NCI-H2196 treated with DMSO at 0.1 percent for 48 hours (cell line): ENCODE results near the gene SARS1.

ENCODE experiments used
- DNase-seq: peaks from one replicate; lab custom pipeline; 2025; ENCODE audit not compliant: unreplicated experiment; lab: John Stamatoyannopoulos, UW

SARS1 gene

DNA sequence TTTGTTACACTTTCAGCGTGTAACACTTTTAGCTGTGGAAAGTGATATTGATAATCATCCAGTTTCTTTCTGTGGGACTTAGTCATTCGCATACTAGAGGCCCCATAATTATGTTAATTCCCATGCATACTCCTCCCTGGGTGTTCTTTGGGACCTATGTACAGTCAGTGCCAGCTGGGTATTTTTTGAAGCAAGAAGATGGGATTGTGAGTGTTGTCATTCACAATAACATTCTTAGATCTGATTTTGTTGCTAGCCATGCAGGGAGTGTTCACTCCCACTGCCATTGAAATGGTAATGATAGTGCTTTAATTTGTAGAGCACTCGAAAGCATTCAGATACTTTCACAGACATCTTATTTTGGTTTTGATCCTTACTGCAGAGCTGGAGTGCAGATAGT lies 11.6 kb downstream of the SARS1 start:
- no peak for DNase-seq

DNA sequence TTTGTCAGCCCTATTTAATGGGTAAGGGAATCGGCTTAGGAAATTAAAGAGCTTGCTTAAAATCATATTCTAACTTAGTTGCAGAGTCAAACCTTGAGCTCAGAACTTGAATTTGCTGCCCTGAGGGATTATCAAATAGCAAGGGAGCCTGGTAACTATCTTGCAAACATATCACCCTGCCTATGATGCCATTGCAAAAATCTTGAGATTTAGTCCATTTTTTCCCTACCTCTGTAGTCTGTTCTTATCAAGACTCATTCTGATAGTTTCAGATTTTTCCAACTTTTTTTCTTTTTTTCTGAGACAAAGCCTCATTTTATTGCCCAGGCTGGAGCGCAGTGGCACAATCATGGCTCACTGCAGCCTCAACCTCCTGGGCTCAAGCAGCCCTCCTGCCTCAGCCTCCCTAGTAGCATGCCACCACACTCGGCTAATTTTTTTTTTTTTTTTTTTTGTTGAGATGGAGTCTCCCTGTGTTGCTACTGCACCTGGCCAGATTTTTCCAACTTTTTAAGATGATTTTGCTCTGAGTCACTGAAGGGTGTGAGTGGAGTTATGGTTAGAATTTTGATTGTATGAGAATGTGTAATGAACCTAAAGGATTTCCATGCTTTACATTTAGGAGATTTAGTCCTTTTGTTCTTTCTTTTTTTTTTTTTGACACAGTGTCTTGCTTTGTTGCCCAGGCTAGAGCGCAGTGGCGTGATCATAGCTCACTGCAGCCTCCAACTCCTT lies 12.2 kb downstream of the SARS1 start:
- no peak for DNase-seq

DNA sequence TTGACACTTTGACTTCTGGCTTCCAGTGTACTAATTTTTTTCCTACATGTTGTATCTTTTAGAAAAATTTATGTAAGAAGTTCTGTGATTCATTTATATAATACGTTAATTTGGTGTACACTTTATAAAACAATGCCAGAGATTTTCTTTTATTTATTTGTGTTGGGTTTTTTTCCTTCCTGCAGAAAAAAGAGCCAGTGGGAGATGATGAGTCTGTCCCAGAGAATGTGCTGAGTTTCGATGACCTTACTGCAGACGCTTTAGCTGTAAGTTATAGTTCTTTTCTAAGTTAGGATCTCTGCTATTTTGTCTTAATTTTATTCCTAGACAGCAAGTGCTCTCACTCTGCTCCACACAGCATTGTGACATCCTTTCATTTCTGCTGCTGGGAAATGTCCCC lies 14.4 kb downstream of the SARS1 start:
- no peak for DNase-seq

DNA sequence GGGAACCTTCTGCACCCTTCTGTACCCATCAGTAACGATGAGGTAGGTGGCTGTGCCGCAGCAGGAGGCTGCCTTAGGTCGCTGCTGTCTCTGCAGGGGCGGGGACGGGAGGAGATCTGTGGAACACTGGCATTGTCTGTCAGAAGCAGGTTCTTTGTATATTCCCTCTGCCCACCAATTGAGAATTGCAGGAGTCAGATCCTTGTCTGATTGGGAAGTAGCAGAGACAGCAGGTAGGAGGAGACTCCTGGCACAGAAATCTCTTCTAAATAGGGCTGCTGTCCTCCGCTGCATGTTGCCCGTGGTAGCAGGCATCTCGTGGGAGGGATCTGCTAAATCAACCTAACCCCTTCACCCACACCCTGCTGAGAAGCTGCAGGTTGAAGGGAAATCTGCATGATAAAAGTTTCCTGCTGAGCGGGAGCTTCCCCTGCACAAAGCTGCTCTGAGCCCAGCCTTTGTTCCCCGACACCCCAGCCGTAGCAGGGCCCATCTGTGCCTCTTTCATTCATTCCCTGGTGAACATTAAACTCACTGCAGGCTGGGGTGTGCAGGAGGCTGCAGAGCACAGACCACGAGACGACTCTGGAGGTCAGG lies 15.9 kb downstream of the SARS1 start:
- DNase-seq = no peak

DNA sequence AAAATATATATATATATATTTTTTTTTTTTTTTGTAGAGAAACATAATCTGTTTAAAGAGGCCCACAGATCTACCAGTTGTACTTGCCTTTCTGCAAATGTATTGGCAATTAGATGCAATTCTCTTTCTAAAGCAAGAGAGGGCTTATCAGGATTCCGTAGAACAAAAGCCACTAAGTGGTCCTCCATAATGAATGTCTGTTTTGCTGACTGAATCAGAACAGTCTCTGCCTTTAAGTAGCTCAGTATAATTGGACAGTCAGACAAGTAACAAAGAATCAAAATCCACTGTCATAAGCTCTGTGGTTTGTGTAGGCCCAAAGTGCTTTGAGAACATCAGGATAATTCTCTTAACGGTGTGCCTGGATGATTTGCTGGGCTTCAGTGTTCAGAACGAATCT lies 17.3 kb downstream of the SARS1 start:
- no peak for DNase-seq

DNA sequence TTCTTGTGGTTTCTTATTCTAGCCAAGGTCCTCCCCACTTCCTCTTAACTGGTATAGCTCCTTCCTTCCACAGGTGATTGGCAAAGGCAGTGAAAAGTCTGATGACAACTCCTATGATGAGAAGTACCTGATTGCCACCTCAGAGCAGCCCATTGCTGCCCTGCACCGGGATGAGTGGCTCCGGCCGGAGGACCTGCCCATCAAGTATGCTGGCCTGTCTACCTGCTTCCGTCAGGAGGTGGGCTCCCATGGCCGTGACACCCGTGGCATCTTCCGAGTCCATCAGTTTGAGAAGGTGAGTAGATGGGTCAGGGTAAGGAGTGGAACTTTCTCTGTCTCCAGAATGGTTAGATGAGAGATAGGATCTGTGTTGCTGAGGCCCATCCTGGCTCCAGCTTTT lies 21.4 kb downstream of the SARS1 start:
- no peak for DNase-seq

DNA sequence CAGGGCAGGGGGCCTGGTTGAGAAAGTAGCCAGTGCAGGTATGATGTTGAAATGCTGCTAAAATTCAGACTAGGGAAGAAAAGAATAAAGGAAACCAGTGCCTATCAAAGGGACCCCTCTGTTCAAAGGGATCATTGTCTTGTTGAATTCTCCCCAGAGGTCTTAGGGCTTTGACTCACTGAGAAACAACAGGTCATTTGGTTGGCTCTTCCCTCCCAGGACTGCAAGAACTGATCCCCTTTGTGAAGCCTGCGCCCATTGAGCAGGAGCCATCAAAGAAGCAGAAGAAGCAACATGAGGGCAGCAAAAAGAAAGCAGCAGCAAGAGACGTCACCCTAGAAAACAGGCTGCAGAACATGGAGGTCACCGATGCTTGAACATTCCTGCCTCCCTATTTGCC lies 23.8 kb downstream of the SARS1 start:
- no peak for DNase-seq

DNA sequence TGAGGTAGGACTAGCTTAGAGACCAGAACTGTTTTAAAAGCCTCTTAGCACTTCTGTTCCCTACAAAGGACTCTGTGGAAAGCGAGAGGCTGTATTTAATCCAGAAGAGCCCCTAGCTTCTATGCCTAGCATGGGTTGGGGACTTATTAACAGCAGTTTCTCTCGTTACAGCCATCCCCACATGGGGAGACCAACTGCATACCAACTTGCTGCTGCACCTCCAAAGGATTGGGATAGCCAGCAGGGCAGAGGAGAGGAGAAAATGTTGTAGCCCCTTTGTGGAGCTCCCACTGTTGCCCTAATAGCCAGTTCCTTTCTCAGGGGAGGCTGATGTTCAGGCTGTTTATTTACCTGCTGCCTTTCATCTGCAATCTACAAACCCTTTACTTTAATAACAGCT lies 24.7 kb downstream of the SARS1 start:
- no peak for DNase-seq

DNA sequence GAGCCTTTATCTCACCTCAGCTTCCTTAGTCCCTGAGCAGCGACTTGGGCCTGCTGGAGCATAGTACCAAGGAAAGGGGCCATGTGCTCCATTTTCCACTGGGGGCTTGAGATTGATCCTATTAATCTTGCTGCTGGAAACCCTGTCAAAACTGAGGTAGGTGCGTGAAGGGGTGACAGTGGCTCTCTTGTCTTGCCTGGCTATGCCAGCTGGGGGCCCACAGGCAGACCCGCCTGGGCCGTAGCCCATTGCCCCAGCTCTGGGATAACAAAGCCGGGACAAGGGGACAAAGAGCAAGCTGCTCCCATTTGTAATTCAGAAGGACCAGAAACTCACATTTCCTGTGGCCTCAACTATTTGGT lies 25.3 kb downstream of the SARS1 start:
- DNase-seq = no peak

DNA sequence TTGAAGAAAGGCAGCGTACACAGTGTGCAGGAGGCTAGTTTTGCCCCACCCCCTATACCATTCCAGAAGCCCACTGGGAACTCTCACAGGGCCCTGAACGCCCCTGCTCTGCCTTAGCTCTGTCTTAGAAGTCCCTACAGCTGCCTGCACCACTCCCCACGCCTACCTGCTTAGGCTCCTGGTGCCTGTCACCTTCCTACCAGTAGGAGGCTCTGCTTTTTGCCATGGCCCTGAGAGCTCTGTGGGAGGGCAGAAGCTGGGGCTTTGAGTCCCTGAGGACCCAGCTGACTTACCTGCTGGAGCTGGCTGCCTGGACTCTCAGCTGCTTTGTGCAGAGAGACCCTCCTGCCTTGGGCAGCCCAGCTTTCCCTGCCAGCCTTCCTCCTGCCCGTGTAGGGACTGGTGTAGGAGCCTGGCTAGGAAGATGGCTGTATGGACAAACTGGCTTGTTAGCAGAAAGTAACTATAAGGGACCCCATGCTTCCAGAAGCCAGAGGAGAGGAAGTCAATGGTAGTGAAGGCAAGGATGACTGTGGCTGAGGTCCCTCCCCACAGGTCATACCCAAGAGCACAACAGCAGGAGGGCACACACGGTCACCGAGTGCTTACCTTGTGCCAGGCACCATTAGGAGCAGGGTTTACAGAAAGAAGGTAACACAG lies 25.8 kb downstream of the SARS1 start:
- DNase-seq = no peak

DNA sequence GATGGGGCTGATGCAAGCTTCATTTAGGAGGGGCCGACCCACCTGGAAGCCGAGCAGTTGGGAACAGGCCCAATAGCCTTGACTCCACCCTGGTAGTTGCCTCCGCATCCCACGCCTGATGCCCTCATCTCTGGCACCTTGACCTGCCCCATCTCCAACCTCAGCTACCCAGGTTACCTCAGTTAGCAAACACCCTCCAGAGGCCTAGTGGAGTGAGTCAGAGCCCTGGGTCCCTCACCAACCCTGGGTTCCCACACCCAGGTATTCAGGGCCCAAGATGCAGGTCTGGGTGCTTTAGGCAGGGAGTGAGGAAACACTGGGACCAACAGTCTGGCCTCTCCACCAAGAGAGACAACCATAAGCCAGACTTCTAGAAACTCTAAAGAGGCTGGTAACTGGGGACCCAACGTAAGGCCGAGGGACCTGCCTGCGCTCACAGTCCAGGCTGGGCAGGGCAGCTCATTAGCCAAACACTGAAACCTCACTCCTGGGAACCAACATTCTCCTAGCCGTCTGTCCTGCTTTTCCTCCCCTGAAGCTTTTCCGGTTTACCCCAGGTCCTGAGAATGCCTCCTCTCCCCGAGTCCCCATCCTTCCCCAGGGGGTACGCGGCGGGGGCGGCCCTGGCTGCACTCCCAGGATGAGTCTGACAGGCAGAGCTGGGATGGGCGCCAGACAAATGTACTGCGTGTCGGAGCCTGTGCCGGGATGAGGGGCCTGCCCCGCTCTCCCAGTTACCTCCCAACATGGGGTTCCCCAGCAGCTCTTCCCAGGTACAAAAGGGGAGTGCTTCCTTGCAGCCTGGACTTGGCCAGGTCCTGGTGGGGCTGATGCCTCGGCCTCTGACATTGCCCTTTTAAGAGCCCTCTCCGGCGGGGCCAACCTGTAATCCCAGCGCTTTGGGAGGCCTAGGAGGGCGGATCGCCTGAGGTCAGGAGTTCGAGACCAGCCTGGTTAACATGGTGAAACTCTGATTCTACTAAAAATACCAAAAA lies 26.7 kb downstream of the SARS1 start:
- no peak for DNase-seq

DNA sequence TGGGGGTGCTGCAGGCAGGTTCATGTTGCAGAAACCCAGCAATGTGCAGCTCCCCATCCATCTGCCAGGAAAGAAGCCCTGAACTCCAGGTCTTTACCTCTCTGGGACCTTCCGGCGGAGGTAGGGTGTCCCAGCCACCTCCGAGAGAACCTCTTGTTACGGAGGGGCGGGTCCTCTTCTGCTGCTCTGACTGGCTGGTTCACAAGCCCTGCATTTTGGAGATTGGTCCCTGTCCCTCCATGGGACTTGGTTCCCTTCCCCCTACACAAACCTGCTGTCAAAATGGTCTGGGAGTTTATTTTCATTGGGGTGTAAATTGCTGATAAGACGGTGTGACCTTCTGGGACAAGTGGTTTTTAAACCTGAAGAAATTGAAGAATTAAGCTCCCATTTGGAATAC lies 27.6 kb downstream of the SARS1 start:
- DNase-seq = no peak

DNA sequence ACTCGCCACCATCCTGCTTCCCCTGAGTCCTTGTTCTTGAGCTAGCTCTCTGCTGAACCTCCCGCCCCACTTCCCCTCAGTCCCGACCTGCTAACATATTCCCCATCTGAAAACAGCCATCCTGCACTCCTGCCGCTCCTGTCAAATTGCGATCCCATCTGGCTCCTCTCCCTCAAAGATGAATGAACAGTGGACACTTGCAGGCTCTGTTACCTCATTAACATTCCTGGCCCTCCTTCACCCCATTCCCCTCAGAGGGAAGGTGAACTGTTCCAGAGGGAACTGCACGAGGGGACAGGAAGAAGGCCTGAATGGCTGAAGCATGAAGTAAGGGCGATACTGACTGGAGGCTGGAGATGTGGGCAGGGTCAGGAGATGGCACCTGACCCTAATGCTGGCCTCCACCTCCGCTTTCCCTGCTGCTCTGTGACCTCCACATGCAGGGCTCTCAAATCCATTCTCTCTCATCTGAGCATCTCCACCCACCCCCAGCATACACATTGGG lies 28.2 kb downstream of the SARS1 start:
- no peak for DNase-seq

DNA sequence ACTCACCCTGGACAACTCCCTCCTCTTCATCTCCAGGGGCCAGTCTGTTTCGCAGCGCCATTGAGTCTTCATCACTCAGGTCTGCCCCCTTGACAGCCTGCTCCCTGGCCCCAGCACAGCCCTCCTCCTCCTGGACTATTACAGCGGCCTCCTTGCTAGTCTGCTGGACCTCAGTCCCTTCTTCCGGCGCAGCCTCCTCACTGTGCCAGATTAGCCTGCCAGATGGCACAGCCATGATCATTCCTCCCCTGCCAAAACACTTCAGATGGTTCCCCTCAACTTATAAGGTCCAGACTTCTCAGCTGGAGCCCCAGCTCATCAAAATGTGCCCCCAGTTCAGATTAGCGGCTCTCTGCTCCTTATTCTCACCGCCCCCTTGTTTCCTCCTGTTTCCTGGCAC lies 28.7 kb downstream of the SARS1 start:
- no peak for DNase-seq

DNA sequence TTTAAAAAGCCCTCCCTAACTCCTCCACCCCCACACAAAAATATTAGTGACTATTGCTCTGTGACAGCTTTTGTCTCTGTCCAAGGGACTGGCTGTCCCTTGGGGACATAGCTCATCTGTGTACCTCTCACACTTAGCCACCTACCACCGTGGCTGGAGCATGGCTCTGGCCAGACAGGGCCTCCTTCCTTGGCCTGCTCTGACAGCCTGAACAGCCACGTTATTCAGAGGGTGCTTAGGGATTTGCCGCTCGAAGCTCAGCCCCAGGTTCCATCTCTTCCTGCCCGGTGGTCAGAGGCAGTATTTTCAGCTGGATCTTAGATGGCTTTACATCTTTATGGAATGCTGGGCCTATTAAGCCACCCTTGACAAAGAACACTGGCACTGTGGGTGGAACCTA lies 29.5 kb downstream of the SARS1 start:
- DNase-seq = no peak

DNA sequence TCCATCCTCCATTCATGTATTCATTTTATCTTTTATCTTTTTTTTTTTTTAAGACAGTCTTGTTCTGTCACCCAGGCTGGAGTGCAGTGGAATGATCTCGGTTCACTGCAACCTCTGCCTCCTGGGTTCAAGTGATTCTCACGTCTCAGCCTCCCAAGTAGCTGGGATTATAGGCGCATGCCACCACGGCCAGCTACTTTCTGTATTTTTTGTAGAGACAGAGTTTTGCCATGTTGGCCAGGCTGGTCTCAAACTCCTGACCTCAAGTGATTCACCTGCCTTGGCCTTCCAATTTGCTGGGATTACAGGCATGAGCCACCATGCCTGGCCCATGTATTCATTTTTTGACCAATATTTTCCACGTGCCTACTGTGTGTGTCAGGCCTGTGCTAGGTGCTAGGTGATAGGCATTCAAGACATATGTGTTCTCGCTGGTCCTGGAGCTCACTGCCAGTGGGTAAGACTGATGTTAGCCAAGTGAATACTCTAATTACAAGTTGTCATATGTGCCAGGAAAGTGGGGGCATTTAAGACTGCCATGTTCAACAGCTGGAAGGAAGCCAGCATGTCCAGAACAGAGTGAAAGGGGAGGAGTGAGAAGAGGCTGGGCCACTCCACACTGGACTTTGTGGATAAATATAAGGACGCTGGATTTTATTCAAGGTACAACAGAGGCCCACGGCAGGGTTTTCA lies 30.3 kb downstream of the SARS1 start:
- DNase-seq = no peak

DNA sequence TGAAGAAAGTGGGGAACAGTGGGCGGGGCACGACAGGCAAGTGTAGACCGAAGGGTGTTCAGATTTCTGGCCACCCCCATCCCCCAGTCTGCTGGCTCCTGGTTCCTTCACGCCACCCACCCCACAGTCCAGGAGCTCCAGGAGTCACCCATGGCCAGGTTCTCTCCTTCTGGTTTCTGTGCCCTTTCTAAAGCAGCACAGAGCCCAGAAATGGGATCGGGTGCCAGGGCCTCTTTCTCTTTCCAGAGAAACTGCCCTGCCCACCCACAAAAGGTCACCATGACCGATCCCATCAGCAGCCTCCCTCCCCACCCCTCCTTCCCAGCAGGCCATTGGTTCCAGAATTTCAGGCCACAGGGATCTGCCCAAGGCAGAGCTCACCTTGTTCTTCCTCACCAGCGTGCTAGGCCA lies 32.4 kb downstream of the SARS1 start:
- no peak for DNase-seq

DNA sequence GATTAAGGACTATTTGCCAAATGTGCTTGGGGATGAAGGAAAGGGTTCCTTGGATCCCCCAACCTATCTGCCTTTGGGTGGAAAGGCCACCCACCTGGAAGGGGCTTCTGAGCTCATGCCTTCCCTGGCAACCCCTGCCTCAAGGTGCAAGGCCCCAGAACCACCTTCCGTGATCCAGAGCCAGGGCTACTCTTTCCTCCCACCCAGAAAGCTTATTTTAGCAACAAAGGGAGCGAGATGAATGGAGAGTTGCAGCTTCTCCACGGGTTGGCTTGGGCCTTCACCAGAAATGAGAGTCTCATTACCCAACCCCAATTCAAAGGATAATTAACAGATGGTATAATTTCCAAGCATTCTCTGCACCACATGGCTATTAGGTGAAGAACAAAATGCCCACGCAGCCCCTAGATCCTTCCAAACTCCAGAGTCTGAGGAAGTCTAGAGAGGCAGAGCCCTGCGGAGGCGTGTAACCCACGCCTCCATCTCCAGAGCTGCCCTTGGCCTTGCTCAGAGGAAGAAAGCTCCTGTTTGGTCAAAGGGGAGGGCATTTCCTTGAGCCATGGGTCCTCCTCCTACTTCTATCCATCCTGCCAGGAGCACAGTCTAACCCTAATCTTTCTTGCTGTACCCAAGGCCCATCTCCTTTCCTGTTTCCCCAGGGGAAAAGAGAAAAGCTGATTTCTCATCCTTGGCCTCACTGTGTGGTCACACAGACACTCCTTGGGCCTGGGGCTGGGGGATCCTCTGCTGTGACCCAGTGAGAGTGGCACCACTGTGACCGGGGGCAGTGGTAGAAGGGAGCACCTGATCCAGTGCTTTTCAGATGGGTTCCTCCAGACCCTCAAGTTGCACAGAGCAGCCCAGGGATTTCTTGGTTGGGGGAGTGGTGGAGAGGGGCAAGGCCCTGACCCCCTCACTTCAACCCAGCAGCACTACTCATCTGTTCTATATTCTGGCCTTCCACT lies 34.0 kb downstream of the SARS1 start:
- no peak for DNase-seq

DNA sequence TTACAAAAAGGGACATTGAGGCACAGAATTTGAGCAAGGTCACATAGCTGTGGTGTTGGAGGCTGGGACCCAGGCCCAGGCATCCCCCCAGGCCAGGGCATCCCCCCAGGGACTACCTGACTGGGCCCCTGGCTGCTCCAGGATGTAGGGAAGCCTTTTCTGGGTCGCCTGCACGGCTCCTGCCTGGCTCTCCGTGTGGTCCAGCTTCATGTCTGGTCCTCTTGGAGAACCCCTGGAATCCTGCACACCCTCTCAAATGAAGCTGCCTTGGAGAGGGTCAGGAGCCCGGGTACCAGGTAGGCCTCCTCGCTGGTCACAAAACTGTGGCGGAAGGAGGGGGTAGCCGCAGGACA lies 34.7 kb downstream of the SARS1 start:
- DNase-seq = no peak
